T-helper 9 cell (primary cell): ENCODE results near the gene CDC73.
"Not testable (repeated sequence)": the region's sequence is repeated elsewhere in the genome, so short reads cannot be mapped to it uniquely, and the experiment has no call there.

Experiments used
- DNase-seq: peaks from one replicate; pipeline ENCODE4 v3.0.0-alpha.2; 2020

CDC73 gene

DNA sequence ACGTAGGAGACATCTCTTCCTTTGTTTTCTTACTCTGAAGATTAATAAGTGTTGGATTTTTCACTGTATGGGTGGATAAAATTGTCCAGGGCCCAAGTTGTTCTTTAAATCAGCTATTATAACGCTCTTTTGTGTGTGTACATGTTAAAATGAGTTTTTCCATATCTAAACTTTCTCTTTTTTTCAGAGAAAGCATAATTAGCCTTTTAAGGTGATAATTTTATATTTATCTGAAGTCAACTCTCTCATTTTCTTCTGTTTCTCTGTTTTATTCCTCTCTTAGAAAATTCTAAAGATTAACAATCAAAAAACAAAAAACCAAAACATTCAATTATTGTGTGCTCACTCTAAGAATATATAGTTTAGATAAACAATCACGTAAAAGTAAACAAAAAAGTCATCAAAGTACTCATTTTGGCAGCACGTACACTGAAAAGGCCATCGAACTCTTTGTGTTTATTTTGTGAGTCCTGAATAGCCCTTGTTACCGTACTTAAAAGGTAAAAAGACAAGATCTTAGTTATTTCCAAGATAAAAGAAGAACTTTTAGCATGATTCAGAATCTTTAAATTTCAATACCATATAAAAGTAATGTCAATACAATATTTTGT is 7.2 kb upstream of the CDC73 start:
- no peak for DNase-seq

DNA sequence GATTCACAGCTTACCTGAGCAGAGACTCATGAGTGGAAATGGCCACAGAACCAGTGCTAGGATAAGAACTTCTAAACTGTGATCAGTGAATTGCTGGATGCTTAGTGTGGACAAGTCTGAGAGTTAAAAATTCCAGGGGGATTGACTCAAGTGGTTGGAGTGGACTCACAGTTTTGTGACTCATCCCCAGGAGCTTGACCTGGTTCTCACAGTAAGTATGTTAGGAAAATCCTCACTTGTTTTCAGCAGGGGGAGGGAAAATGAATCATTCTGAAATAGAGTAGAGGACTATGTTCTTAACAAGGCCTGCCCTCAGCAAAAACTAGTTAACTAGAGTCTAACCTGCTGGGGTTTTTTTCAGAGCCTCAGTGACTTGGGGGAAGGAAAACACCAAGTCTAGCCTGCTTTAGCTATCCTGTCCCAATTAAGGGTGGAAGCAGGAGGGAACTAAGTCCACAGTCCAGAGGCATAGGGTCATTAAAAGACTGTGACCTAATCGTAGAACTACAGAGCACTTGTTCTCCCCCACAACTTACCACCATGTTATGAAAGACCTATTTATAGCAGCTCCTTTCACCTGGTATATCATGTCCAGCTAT is 6.1 kb upstream of the CDC73 start:
- no peak for DNase-seq

DNA sequence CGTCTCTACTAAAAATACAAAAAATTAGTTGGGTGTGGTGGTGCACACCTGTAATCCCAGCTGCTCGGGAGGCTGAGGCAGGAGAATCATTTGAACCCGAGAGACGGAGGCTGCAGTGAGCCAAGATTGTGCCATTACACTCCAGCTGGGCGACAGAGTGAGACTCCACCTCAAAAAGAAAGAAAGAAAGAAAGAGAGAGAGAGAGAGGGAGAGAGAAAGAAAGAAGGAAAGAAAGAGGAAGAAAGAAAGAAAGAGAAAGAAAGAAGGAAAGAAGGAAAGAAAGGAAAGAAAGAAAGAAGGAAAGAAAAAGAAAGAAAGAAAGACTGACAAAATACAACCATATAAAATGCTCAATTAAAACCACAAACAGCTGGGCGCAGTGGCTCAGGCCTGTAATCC is 4.7 kb upstream of the CDC73 start:
- DNase-seq, result not testable (repeated sequence)

DNA sequence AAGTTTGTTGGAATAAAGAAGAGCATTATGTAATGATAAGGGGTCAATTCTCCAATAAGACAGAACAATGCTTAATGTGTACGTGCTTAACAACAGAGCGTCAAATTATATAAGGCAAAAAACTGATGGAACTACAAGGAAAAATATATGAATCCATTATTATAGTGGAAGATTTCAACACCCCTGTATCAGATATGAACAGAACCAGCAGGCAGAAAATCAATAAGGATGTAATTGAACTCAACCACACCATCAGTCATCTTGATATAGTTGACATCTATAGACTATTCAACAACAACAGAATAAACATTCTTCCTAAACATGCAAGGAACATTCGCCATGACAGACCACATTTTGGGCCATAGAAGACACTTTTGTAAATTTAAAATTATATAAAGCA is 3.6 kb upstream of the CDC73 start:
- no peak for DNase-seq

DNA sequence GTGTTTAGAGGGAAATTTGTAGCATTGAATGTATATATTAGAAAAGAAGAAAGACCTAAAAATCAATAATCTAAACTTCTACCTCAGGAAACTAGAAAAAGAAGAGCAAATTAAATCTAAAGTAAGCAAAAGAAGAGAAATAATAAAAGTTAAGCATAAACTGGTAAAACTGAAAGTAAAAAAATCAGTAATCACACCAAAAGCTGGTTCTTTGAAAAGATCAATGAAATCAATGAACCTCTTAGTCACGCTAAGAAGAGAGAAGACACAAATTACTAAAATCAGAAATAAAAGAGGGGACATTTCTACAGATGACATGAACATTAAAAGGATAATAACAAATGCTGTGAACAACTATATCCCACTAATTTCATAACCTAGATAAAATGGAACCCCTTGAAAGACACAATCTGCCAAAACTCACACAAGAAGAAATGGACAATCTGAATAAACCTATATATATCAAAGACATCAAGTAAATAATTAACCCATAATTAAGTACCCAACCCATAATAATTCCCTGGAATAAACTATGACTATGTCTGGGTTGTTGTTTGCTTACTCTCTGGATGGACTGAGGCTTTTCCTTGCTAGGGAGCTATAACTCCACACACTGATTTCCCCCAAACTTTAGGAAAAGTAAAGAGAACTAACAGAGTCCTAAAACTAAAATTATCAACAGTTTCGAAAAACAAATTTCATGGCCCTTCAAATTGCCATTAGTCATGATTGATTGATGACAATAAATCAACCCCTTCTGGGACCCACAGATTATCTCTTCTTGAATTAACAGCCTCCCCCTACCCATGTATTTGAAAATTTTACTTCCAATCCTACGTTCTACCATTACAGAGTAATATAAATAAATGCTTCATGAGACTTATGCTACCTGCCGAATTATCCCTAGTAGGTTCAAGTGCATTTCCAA is 2.8 kb upstream of the CDC73 start:
- no peak for DNase-seq

DNA sequence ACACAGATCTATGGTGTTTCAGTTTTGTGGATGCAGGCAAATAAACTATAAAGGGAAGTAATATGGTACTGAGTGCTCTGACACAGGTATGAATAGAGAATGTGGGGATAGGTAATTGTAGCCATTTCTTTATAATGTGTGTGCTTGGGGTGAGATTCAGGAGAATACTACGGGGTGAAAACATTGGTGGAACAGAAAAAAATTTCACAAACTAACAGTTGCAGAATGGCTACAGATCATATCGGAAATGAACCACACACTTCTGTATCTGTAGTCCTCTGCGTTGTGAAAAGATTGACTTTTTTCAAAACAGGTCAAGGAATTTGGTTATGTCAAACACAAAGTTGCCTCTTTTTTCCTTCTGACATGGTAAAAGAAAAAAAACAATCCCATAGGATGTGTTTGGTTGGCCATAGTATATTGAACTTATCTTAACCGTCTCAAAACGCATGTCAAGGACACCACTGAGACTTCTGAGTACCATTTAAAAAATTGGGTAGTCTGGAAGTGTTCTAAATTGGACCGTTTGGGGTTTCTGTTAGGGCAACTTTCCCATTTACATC is 1.1 kb upstream of the CDC73 start:
- DNase-seq, result no peak

DNA sequence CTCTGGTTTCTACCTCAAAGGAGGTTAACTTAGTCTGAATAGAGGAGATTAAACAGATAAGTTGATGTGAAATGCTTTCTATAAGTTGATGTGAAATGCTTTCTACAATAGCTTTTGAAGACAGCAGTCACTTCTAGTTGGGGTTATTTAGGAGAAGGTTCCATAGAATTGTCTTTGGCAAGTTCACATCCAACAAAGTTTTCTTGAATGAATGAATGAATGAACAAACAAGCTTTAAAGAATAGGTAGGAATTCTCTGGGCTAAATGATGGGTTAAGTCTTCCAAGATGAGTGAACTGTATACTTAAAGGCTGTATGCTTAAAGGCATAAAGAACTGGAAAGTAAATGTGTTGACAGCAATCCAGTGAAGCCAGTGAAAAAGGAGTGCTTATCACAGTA is 1.9 kb downstream of the CDC73 start:
- no peak for DNase-seq

DNA sequence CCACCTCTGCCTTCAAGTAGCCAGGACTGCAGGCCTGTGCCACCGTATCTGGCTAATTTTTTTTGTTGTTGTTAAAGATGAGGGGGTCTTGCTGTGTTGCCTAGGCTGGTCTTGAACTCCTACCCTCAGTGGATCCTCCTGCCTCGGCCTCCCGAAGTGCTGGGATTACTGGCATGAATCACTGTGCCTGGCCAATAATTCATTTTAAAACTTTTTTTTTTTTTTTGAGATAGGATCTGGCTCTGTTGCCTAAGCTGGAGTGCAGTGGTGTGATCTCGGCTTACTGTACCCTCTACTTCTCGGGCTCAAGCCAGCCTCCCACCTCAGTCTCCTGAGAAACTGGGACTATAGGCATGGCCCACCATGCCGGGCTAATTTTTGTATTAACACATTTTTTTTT is 3.5 kb downstream of the CDC73 start:
- DNase-seq, result no peak

DNA sequence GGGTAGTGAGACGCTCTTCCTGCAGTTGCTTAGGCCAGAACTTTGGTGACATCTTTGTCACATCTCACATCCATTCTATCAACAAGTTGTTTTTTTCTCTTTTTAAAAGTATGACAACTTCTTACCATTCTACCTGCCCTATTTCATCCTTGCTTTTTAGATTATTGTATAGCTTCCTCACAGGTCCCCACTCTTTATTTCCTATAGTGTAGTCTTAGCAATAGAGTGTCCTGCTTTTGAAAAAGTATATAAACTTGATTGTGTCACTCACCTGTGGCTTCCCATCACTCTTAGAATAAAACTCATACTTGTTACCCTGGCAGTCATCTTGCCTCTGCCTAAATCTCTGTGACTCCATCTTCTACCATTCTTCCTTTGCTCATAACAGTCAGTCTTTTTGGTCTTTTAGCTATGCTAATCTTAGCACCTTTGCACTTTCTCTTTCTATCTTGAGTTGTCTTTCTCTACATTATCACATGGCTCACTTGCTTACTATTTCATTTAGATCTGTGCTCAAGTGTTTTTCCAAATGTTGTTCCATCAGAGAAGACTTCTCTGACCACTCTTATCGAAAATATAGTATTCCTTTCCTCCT is 9.5 kb downstream of the CDC73 start:
- no peak for DNase-seq

DNA sequence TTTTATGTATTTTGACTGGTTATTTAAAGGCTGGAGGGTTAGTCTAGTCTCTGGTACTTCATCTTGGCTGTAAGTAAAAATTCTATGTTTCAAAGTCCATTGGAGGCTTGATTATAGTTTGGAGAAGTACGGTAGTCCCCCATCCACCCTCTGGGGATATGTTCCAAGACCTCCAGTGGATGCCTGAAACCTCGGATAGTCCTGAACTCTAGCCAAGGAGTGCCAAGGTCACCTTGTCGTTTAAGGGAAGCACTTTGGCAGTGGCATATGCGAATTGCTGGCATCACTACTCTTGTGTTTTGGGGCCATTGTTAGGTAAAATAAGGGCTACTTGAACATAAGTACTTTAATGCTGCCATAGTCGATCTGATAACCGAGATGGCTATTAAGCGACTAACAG is 18.4 kb downstream of the CDC73 start:
- no peak for DNase-seq

DNA sequence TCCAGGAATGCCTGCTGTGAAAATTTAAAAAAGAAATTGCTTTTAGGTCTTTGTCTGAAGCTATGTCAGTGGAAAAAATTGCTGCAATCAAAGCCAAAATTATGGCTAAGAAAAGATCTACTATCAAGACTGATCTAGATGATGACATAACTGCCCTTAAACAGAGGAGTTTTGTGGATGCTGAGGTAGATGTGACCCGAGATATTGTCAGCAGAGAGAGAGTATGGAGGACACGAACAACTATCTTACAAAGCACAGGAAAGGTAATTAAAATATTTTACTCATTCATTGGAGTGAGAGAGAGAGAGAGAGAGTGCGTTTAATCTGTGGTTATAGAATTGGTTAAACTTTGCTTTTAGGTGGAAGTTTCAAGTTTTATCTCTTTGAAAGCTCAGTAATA is 20.0 kb downstream of the CDC73 start:
- no peak for DNase-seq

DNA sequence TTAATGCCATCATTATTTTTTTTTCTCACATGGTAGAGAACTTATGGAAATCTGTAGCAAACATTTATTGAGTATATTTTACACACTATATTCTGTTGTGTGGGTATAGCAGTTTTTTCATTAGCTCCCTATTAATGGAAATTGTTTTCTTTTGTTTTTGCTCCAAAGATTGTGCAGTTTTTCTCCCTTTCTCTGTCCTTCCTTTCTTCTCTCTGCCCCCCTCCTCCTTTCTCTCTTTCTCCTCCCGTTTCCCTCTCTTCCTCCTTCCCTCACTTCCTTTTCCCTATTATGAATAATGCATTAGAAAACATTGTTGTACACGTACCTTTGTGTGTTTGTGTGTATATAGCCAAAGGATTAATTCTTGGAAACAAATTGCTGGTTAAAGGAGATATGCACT is 20.6 kb downstream of the CDC73 start:
- no peak for DNase-seq

DNA sequence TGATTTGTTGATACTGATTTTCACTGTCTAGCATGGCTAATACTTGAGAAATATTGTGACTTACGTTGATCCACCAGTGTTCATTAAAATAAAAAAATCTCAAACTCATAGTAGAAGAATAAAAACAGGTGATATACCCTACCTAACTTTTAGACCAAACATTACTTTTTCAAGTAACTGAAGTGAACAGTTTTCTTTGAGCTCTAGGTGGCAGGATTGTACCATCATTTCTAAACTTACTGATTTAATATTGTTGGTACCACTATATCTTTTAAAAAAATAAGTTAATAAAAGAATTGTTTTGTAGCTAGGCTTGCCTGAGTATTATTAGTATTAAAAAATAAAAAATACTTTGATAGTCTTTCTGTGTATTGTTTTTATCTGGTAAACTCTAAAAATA is 21.5 kb downstream of the CDC73 start:
- no peak for DNase-seq

DNA sequence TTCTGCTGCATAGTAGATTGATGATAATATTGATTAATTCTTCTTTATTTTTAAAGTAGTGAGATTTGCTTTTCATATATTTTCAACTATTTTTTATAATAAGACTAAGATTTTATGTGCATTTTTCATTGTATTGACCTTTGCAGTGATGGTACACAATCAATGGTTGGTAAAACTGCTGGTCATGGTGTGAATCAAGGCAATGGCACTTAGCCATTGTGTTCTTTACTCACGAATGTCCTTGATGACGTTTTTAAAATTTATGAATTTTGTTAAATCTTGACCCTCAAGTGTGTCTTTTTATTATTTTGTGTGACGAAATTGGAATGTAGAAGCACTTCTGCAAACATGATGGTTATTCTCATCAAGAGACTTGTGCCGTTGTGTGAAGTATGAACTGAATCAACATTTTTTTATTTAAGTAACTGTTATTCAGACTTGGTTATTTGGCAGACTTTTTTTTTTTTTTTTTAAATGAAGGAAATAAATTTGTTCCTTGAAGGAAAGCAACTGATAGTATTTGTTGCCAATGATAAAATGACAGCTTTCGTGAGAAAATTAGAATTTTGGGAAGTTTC is 22.6 kb downstream of the CDC73 start:
- DNase-seq, result no peak

DNA sequence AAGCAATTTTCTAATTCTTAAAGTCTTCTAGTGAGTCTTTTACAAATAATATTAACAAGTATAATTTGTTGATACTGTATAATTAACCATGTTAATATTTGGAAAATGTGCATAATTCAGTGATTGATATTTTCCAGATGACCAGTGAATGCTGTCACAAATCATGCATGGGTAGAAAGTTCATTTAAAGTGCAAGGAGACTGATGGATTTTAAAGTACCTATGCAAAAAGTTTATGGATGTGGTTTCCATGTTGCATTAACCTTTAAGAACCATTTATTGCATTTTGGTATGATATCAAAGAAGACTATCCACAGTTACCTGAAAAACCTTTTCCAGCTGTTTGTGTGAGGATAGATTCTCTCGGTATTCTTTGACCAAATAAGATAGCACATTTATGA is 23.2 kb downstream of the CDC73 start:
- DNase-seq, result no peak

DNA sequence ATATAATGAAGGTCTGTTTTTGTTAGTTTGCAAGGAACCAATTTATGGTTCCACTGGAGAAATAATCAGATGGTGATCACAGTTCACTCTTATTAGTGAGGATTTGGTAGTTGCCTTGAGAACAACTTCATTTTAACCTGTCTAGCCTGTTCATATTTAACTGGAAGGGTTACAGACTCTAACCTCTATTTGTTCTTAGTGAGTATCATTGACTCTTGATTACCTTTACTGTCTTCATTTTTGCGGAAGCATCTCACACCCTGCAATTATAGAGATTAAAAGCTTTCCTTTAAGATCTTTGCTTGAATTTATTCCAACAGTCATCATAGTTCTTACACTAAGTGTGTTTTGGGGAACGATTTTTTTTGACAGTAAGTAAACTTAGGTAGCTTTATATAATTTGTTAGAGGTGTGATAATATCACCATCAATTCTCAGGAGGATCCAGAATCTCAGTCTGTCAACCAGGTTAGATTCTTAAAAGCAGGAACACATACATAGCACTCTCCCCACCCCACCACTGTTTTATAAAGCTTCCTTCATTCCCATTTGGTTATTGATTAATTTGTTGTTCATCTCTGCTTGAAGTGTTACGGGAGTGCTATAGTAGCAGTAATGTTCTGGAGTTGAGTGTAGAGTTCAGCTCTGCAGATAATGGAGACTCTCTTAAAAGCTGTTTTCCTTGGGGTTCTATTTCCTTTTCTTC is 34.4 kb downstream of the CDC73 start:
- DNase-seq, result no peak

DNA sequence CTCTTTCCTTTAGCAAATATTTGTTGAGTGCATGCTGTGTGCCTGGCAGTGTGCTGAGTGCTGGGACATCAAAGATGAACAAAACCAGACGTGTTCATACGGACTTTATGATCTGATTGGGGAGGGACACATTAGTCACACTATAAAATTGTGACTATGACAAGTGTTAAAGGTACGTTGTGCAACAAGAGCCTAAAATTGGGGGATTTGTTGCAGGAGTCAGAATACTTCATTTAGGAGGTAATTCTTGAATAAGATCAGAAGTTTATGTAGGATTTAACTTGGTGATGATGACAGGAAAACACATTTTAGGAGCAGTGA is 35.0 kb downstream of the CDC73 start:
- DNase-seq, result no peak

DNA sequence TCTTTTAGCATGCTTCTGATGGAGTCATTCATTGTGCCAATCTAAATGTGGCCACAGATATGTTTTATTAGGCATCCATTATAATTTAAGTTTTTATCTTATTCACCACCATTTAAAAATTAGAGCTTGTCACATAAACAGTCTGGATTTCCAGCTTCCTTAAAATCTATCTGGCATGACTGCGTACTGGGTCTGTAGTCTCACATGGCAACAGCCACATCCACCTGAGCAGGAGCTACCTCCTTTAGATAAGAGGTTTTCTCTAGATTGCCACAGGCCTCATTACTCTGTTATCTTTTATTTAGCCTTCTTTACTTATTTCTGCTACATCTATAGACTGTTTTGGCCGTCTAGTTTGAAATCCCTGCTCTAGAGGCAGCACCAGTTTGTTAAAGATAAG is 35.5 kb downstream of the CDC73 start:
- DNase-seq, result no peak

DNA sequence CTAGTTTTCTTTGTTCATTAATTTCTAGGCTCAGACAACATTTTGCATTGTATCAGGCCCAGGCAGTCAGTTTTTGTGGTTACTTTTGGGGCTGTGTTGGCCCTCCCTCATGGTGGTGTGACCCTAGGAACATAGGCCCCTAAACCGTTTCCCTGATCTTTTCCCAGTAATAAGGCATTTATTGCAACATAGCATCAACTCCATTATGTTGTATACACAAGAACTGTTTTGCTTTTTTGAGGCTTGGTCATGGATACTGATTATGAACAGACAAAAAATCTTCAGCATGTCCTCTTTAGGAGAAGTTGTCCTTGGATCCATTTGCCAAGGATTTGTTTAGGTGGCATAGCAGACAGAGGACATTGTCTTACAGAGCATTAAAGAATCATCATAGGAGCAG is 54.3 kb downstream of the CDC73 start:
- no peak for DNase-seq

DNA sequence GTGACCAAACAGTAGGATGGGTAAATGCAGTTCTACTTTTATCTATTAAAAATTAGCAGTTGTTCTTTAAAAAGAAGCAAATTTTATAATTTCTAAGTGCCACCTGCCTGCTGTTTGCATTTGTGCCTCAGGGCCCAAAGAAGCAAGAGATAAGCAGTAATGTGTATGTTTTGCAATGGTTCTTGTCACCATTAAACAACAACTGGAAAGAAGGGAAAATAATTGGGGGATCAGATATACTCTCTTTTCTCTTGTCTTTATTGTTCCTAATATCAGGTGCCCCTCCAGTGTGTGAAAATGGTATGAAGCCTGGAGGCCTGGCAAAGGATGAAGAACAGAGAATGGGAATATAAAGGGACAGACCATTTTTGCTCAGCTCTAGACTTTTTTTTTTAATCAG is 55.0 kb downstream of the CDC73 start:
- no peak for DNase-seq

DNA sequence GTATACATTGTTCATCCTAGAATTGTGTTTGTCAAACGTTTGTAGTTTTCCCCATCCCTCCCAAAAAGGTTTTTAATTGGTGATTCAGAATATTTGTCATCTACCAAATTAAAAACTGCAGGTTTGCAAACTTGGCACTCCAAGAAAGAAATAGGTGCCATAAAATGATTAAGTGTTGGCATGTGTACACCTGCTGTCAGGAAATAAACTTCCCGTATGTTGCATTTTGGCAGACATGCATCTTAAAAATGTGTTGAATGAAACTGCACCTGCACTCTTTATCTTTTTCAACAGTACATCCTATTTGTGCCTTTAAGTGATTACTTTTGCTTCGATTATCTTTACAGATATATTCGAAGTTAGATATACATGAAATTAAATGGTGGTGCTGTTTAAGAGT is 57.3 kb downstream of the CDC73 start:
- no peak for DNase-seq

DNA sequence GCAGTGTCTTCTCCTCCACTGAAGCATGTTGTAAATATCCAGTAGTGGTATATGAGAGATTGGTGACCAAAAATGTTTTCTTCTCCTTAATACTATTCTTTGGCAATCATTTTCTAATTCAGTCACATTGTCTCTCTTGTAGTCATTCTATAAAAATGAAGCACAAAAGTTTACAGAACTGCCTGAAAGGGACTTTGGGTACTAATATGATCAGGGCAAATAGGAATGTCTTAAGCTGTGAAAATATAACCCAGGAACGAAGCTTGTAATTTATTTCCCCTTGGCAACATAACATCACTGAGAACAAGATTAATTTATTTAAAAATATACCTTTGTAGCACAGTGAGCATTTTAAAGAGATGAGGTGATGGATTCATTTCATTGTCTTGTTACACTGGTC is 59.7 kb downstream of the CDC73 start:
- no peak for DNase-seq

DNA sequence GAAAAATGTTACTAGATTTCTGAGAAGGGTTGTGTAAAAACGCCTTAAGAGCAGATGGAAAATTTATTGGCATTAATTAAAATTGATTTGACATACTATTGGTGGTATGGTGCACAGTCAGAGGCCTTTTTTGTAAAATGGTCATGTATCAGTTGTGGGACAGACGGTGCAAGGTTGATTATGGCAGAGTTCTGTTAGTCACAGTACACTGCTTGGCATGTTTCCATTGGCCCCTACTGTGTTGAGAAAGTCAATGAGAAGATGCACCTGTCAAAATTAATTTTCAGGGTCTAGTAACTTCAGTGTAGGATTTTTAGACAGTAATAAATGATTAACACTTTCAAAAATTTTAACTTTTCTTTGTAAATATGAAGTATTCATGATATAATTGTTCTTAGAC is 60.2 kb downstream of the CDC73 start:
- DNase-seq, result no peak
